BLaER1 (cell line): ENCODE data around the gene RPN2.

ENCODE experiments used
- H3K27ac ChIP-seq: shearing (Covaris generic); formaldehyde crosslinking; 2 replicates; pipeline ENCODE4 v1.8.1; 2022
- H3K27me3 ChIP-seq: shearing (Covaris generic); formaldehyde crosslinking; 2 replicates; pipeline ENCODE4 v1.8.1; 2022
- H3K36me3 ChIP-seq: shearing (Covaris generic); formaldehyde crosslinking; 2 replicates; pipeline ENCODE4 v1.8.1; 2022
- H3K4me1 ChIP-seq: shearing (Covaris generic); formaldehyde crosslinking; 2 replicates; pipeline ENCODE4 v1.8.1; 2022
- H3K4me2 ChIP-seq: shearing (Covaris generic); formaldehyde crosslinking; 2 replicates; pipeline ENCODE4 v1.8.1; 2022
- H3K4me3 ChIP-seq: shearing (Covaris generic); formaldehyde crosslinking; 2 replicates; pipeline ENCODE4 v1.8.1; 2022
- H3K9ac ChIP-seq: shearing (Covaris generic); formaldehyde crosslinking; 2 replicates; pipeline ENCODE4 v1.8.1; 2022
- H3K9me3 ChIP-seq: shearing (Covaris generic); formaldehyde crosslinking; 2 replicates; pipeline ENCODE4 v1.8.1; 2022
- H4K20me1 ChIP-seq: shearing (Covaris generic); formaldehyde crosslinking; 2 replicates; pipeline ENCODE4 v1.8.1; 2022
- Cebpa-rat ChIP-seq: shearing (Covaris generic); IDR thresholded peaks from 2 replicates; pipeline ENCODE4 v1.8.1; 2022

Gene RPN2

GRCh38 chr20:37154684-37155298 lies 24.3 kb upstream of the RPN2 start:
- H3K4me2 ChIP-seq = no peak overlapping the region
- H3K4me3 ChIP-seq = no peak overlapping the region
- H3K27me3 ChIP-seq = no peaks in the 10 kb centered on the region
- H4K20me1 ChIP-seq = no peaks in the 10 kb centered on the region
- TF ChIP-seq Cebpa-rat = no peak
- H3K9me3 ChIP-seq = peaks cover 14% of the 10 kb centered on the region; the same call in 1 of the 2 replicates
- no peak overlapping the region for H3K27ac ChIP-seq
- no peak overlapping the region for H3K9ac ChIP-seq
- no peaks in the 10 kb centered on the region for H3K36me3 ChIP-seq
- no peaks in the 10 kb centered on the region for H3K4me1 ChIP-seq

- no peaks in the 10 kb centered on the region for H3K27me3 ChIP-seq
- H3K27ac ChIP-seq = no peak overlapping the region
- no peaks in the 10 kb centered on the region for H4K20me1 ChIP-seq
- TF ChIP-seq Cebpa-rat = no peak
- H3K4me1 ChIP-seq = no peaks in the 10 kb centered on the region
- H3K36me3 ChIP-seq = no peaks in the 10 kb centered on the region
- peaks cover 2% of the 10 kb centered on the region; the same call in 1 of the 2 replicates for H3K9me3 ChIP-seq
- H3K9ac ChIP-seq = no peak overlapping the region
- no peak overlapping the region for H3K4me3 ChIP-seq
- H3K4me2 ChIP-seq = no peak overlapping the region
Measured at GRCh38 chr20:37155987-37156386, 23.1 kb upstream of the RPN2 start.

DNA sequence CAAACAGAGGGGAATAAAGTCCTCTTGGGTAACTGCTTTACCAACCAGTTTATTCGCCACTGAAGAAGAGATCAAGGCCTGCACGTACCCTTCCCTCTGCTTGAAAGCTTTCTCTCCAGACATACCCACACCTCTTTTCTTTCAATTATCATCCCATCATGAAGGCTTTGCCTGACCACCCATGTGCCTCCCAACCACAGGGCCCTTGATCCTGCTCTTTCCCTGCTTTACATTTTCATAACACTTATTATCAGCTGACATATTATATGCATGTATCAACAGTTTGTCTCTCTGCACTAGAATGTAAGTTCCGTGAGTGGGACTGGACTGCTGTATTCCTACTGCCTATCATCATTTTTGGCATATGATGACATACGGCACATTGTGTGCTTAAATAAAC lies 20.9 kb upstream of the RPN2 start:
- H3K4me2 ChIP-seq = no peak overlapping the region
- H3K36me3 ChIP-seq = no peaks in the 10 kb centered on the region
- H3K4me1 ChIP-seq = no peaks in the 10 kb centered on the region
- no peak overlapping the region for H3K9ac ChIP-seq
- H3K9me3 ChIP-seq = no peaks in the 10 kb centered on the region
- no peak overlapping the region for H3K27ac ChIP-seq
- no peak for TF ChIP-seq Cebpa-rat
- no peaks in the 10 kb centered on the region for H4K20me1 ChIP-seq
- no peaks in the 10 kb centered on the region for H3K27me3 ChIP-seq
- H3K4me3 ChIP-seq = no peak overlapping the region

DNA sequence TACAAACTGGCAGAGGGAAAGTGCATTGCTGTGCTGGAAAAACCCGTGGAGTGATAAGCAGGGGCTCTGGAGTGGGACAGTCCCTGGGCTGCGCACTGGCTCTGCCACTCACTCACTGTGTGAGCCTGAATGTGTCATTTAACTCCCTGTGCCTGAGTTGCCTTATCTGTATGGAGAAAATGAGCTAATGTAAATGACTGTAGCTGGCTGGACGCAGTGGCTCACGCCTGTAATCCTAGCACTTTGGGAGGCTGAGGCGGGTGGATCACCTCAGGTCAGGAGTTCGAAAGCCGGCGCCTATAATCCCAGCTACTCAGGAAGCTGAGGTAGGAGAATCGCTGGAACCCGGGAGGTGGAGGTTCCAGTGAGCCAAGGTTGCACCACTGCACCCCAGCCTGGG lies 18.4 kb upstream of the RPN2 start:
- no peaks in the 10 kb centered on the region for H3K36me3 ChIP-seq
- no peak for TF ChIP-seq Cebpa-rat
- no peaks in the 10 kb centered on the region for H4K20me1 ChIP-seq
- no peaks in the 10 kb centered on the region for H3K9me3 ChIP-seq
- H3K27ac ChIP-seq = no peak overlapping the region
- no peak overlapping the region for H3K4me3 ChIP-seq
- H3K4me2 ChIP-seq = no peak overlapping the region
- no peaks in the 10 kb centered on the region for H3K27me3 ChIP-seq
- H3K9ac ChIP-seq = no peak overlapping the region
- no peaks in the 10 kb centered on the region for H3K4me1 ChIP-seq

- Histone ChIP-seq H3K9me3 (no peaks in the 10 kb centered on the region), H3K4me3 (no peak overlapping the region), H3K4me2 (no peak overlapping the region), H4K20me1 (no peaks in the 10 kb centered on the region), H3K27me3 (no peaks in the 10 kb centered on the region), H3K27ac (no peak overlapping the region), H3K36me3 (no peaks in the 10 kb centered on the region), H3K9ac (no peak overlapping the region), H3K4me1 (no peaks in the 10 kb centered on the region)
- no peak for TF ChIP-seq Cebpa-rat
Measured at GRCh38 chr20:37161830-37162549, 17.1 kb upstream of the RPN2 start.

GRCh38 chr20:37162646-37163045 lies 16.5 kb upstream of the RPN2 start:
- no peaks in the 10 kb centered on the region for H3K9me3 ChIP-seq
- no peak for TF ChIP-seq Cebpa-rat
- H3K27ac ChIP-seq = no peak overlapping the region
- no peak overlapping the region for H3K9ac ChIP-seq
- no peak overlapping the region for H3K4me2 ChIP-seq
- no peaks in the 10 kb centered on the region for H4K20me1 ChIP-seq
- H3K36me3 ChIP-seq = no peaks in the 10 kb centered on the region
- no peaks in the 10 kb centered on the region for H3K27me3 ChIP-seq
- no peaks in the 10 kb centered on the region for H3K4me1 ChIP-seq
- H3K4me3 ChIP-seq = no peak overlapping the region

GRCh38 chr20:37163832-37164554 lies 15.1 kb upstream of the RPN2 start:
- TF ChIP-seq Cebpa-rat = no peak
- no peak overlapping the region for H3K4me3 ChIP-seq
- H3K36me3 ChIP-seq = no peaks in the 10 kb centered on the region
- no peak overlapping the region for H3K27ac ChIP-seq
- H3K9me3 ChIP-seq = no peaks in the 10 kb centered on the region
- H3K4me1 ChIP-seq = no peaks in the 10 kb centered on the region
- no peak overlapping the region for H3K4me2 ChIP-seq
- no peaks in the 10 kb centered on the region for H3K27me3 ChIP-seq
- no peak overlapping the region for H3K9ac ChIP-seq
- no peaks in the 10 kb centered on the region for H4K20me1 ChIP-seq

DNA sequence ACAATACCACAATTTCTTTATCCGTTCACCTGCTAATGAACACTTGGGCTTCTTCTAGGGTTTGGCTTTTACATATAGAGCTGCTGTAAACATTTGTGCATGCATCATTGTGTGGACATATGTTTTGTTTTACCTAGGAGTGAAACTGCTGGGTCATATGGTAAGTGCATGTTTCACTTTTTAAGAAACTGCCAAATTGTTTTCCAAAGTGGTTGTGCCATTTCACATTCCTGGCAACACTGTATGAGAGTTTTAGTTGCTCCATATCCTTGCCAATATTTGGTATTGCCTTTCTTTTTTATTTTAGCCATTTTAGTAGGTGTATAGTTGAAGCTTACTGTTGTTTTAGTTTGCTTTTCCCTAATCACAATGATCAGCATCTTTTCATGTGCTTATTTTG lies 14.1 kb upstream of the RPN2 start:
- no peaks in the 10 kb centered on the region for H3K4me1 ChIP-seq
- no peaks in the 10 kb centered on the region for H3K27me3 ChIP-seq
- no peaks in the 10 kb centered on the region for H3K9me3 ChIP-seq
- no peak for TF ChIP-seq Cebpa-rat
- no peak overlapping the region for H3K4me3 ChIP-seq
- H3K27ac ChIP-seq = no peak overlapping the region
- H3K9ac ChIP-seq = no peak overlapping the region
- H4K20me1 ChIP-seq = no peaks in the 10 kb centered on the region
- H3K4me2 ChIP-seq = no peak overlapping the region
- H3K36me3 ChIP-seq = no peaks in the 10 kb centered on the region

- no peak overlapping the region for H3K27ac ChIP-seq
- no peak overlapping the region for H3K4me3 ChIP-seq
- H3K27me3 ChIP-seq = no peaks in the 10 kb centered on the region
- no peak overlapping the region for H3K4me2 ChIP-seq
- H3K4me1 ChIP-seq = no peaks in the 10 kb centered on the region
- no peaks in the 10 kb centered on the region for H4K20me1 ChIP-seq
- no peaks in the 10 kb centered on the region for H3K36me3 ChIP-seq
- H3K9ac ChIP-seq = no peak overlapping the region
- no peaks in the 10 kb centered on the region for H3K9me3 ChIP-seq
- no peak for TF ChIP-seq Cebpa-rat
Measured at GRCh38 chr20:37166867-37167266, 12.3 kb upstream of the RPN2 start.

GRCh38 chr20:37172836-37173235 lies 6.3 kb upstream of the RPN2 start:
- H3K27ac ChIP-seq = no peak overlapping the region
- no peaks in the 10 kb centered on the region for H4K20me1 ChIP-seq
- no peaks in the 10 kb centered on the region for H3K9me3 ChIP-seq
- no peaks in the 10 kb centered on the region for H3K36me3 ChIP-seq
- no peaks in the 10 kb centered on the region for H3K27me3 ChIP-seq
- H3K4me2 ChIP-seq = no peak overlapping the region
- no peak overlapping the region for H3K9ac ChIP-seq
- no peak overlapping the region for H3K4me3 ChIP-seq
- no peak for TF ChIP-seq Cebpa-rat
- H3K4me1 ChIP-seq = peaks cover 5% of the 10 kb centered on the region
